ENCODE data around the gene POLR2B.

- TF ChIP-seq, protein P1, sequence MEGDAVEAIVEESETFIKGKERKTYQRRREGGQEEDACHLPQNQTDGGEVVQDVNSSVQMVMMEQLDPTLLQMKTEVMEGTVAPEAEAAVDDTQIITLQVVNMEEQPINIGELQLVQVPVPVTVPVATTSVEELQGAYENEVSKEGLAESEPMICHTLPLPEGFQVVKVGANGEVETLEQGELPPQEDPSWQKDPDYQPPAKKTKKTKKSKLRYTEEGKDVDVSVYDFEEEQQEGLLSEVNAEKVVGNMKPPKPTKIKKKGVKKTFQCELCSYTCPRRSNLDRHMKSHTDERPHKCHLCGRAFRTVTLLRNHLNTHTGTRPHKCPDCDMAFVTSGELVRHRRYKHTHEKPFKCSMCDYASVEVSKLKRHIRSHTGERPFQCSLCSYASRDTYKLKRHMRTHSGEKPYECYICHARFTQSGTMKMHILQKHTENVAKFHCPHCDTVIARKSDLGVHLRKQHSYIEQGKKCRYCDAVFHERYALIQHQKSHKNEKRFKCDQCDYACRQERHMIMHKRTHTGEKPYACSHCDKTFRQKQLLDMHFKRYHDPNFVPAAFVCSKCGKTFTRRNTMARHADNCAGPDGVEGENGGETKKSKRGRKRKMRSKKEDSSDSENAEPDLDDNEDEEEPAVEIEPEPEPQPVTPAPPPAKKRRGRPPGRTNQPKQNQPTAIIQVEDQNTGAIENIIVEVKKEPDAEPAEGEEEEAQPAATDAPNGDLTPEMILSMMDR (IDR thresholded peaks at IDR 0.05): no peak
- TF ChIP-seq POLR2AphosphoS5 (IDR thresholded peaks at IDR 0.05): no peak
Observed at GRCh38 chr4:57059890-57060716, 81.4 kb downstream of the POLR2B start.
